ENCODE data around the gene POLG. TPM values are rescaled to one million over a fixed set of nuclear protein-coding genes. Genes with fewer than 3 reads are reported as not detected.

Gene POLG
- total and polyA plus RNA-seq, 2 experiments from 2014 or later: 28.8 to 74.1 TPM

- no peak for TF ChIP-seq ZNF114 (CRISPR knock-in tag; IDR thresholded peaks at IDR 0.05)
- TF ChIP-seq CTCF (conservative IDR thresholded peaks at IDR 0.05; ENCODE audit: low read depth in 2 of 2): no peak
- TF ChIP-seq CREB1 (CRISPR knock-in tag; IDR thresholded peaks at IDR 0.05; ENCODE audit: low read depth): no peak
These were observed 4.5 kb downstream of the POLG start (continued) for GRCh38 chr15:89330119-89330518.

- Histone ChIP-seq H2AFZ (no peak overlapping the region), H3K9me2 (ENCODE audit: insufficient read depth) (no peaks in the 10 kb centered on the region), H3K4me1 (ENCODE audit: insufficient read depth) (peaks cover 13% of the 10 kb centered on the region; the same call in 1 of the 2 replicates), H3K27me3 (ENCODE audit: insufficient read depth) (no peaks in the 10 kb centered on the region), H3K79me2 (replicated peaks; ENCODE audit: insufficient read depth) (peaks cover 32% of the 10 kb centered on the region), H3K4me2 (no peak overlapping the region), H3F3A (replicated peaks; ENCODE audit: low read depth) (0 out of 2 replicates have a peak, but pooled peaks cover 3% of the 10 kb centered on the region), H3K36me3 (ENCODE audit: insufficient read depth) (peaks cover 62% of the 10 kb centered on the region), H3K4me3 (no peak overlapping the region), H3K27ac (ENCODE audit: low read depth) (no peak overlapping the region), H4K20me1 (replicated peaks; ENCODE audit: insufficient read depth) (peaks cover 30% of the 10 kb centered on the region)
- no peak for DNase-seq (ENCODE audit: low spot score)
- Mint-ChIP-seq H3K4me3 (no peak overlapping the region; the same call in 2 of the 3 replicates), H3K27me3 (ENCODE audit: insufficient read depth, low read depth, poor library complexity) (peaks cover 2% of the 10 kb centered on the region), H3K4me1 (peaks cover 22% of the 10 kb centered on the region), H3K27ac (no peak overlapping the region), H3K9me3 (no peaks in the 10 kb centered on the region), H3K36me3 (ENCODE audit: low read depth) (peaks cover 80% of the 10 kb centered on the region)
- ATAC-seq: no peak
- TF ChIP-seq EZH2phosphoT487 (IDR thresholded peaks at IDR 0.05; ENCODE audit: unreplicated experiment): no peak
- no peak for TF ChIP-seq CREB1 (CRISPR knock-in tag; IDR thresholded peaks at IDR 0.05; ENCODE audit: low read depth)
- TF ChIP-seq NANOG (IDR thresholded peaks at IDR 0.05; ENCODE audit: borderline replicate concordance): no peak
- TF ChIP-seq STAT1 (IDR thresholded peaks at IDR 0.05; ENCODE audit: unreplicated experiment): no peak
- no peak for TF ChIP-seq ZNF114 (CRISPR knock-in tag; IDR thresholded peaks at IDR 0.05)
- no peak for TF ChIP-seq POLR2AphosphoS5 (IDR thresholded peaks at IDR 0.05; ENCODE audit: low read depth)
- TF ChIP-seq ZNF331 (CRISPR knock-in tag; IDR thresholded peaks at IDR 0.05; ENCODE audit: low read depth): no peak
- no peak for TF ChIP-seq ZNF462 (CRISPR knock-in tag; IDR thresholded peaks at IDR 0.05)
- TF ChIP-seq EZH2 (IDR thresholded peaks at IDR 0.05; ENCODE audit: low read depth, unreplicated experiment): no peak
- TF ChIP-seq REST (IDR thresholded peaks at IDR 0.05; ENCODE audit: unreplicated experiment): no peak
- TF ChIP-seq ETS1 (IDR thresholded peaks at IDR 0.05): no peak
These were observed 5.1 kb downstream of the POLG start for GRCh38 chr15:89329329-89330084.

Measured in GM23338 (cell line).